HG03432 (cell line): Measurements from ENCODE around the gene KCNAB1.
"Not testable (repeated sequence)": the region's sequence is repeated elsewhere in the genome, so short reads cannot be mapped to it uniquely, and the experiment has no call there.

Experiments used
- ATAC-seq: cut with Tn5 transposase; IDR thresholded peaks from one replicate; pipeline ENCODE4 v1.9.1; 2021; ENCODE audit warnings: mild to moderate bottlenecking, moderate library complexity; ENCODE audit not compliant: unreplicated experiment

KCNAB1 gene

DNA sequence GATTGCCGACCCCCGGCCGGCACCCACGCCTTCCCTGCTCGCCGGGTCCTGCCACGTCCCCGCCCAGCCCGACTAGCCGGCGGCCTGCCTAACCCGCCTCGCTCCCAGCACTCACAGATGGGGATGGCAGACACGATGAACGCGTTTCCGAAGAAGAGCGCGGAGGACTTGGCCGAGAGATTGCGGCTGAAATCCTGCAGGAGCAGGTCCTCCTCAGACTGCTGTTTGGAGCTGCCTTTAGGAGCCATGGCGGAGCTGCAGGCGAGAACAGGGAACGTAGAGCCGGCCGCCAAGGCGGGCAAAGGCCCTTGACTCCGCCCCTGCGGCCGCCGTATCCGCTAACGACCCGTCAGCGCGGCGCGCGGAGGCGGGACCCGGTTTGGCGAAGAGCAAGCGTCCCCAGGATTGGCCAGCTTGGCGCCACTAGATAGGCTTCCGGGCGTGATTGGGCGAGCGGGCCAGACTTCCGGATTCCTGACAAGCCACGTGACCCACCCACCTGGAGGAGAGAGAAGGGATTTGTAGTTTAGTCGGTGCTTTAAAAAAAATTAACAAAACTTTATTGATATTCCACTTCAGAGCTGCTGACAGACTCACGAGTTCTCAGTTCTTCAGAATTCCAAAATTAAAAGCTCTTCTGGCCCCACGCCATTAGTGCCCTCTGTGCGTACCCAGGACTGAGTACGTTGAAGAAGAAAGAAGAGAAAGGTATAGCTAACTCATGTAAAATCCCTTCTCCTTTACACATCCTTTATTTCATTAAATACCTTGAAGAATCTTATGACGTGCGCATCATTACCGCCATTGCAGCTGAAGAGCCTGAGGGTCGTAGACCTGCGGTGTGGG lies 434.7 kb downstream of the KCNAB1 start, which contains the start of gene SSR3:
SSR3 (minus strand) TSS at position 276 of the 846 bp plus-strand sequence; CDS start at position 248, 28 bp downstream.
- ATAC-seq = peak; percentile 100

DNA sequence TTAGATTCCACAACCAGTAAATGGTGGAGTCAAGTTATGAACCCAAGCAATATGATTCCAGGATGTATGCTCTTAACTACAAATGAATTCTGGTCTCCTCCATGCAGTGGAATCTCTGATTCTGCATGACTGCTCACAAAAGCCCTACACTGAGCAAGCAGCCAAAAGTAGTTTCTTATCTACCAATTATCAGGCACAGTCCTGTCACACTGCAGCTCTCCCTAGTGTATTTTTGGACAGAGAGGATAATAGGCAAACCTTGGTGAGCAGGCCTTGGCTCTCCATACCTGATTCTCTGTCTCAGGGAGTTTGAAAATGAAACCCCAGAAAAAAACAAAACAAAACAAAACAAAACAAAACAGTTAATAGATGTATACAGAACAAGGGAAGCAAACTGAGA lies 438.0 kb downstream of the KCNAB1 start:
- ATAC-seq = no peak

DNA sequence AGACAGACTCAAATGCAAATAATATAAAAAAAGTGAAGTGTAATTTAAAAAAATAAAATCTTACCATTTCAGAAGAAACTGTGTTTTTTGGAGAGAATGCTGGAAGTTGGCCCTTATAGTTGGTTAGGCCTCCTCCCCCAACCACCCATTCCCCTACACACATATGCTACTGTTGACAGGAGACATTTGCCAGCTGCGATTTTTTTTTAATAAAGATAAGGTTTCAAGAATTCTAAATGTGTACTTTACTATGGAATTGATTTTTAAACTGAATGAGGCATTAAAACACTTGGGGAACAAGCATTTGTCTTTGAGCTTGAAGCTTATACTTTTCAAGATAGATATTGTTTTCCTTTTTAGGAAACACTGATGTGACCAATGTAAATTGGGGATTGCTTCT lies 438.9 kb downstream of the KCNAB1 start:
- ATAC-seq = no peak

DNA sequence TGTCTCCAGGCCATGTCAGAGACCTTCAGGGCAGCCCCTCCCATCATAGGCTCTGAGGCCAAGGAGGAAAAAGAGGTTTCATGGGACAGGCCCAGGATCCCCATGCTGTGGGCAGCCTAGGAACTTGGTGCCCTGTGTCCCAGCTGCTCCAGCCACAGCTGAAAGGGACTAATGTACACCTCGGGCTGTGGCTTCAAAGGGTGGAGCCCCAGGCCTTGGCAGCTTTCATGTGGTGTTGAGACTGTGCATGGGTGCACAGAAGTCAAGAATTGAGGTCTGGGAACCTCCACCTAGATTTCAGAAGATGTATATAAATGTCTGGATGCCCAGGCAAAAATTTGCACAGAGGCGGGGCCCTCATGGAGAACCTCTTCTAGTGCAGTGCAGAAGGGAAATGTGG lies 441.2 kb downstream of the KCNAB1 start:
- ATAC-seq = peak; percentile 64

DNA sequence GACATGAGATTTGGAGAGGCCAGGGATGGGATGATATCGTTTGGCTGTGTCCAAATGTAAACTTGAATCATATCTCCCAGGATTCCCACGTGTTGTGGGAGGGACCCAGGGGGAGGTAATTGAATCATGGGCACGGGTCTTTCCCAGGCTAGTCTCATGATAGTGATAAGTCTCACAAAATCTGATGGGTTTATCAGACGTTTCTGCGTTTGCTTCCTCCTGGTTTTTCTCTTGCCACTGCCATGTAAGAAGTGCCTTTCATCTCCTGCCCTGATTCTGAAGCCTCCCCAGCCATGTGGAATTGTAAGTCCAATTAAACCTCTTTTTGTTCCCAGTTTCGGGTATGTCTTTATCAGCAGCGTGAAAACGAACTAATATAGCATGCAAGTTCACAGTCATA lies 442.1 kb downstream of the KCNAB1 start:
- ATAC-seq = not testable (repeated sequence)

DNA sequence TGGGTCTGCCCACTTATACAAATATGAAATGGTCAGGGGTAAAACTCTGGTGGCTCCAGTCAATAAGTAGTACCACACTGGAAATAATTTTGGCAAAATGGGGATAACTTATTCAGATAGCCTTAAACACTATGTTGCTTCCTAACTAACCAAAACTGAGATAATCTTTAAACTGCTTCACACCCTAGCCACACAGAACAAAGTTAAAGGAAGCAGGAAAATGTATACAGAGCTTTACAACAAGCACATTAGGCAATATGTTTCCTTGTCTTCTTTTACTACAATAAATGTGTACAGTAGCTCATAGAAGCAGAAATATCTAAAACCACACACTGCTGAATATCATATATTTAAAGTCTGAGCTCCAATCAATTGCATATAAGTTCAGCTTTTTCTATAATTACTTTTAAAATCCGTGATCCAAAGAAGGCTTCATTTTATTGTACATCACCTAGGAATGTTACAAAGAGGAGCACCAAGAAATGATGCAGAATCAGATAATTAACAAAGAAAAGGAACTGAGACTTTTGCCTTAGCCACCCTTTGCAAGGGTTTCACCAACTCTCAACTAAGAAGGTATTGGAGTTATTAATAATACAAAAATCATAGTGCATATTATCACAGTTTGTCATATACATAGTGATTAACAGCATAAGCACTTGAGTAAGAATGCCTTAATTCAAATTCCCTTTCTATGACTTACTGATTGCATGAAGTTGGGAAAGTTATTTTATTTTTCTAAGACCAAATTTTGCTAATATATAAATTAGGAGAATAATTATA lies 443.7 kb downstream of the KCNAB1 start:
- peak; percentile 40 for ATAC-seq

DNA sequence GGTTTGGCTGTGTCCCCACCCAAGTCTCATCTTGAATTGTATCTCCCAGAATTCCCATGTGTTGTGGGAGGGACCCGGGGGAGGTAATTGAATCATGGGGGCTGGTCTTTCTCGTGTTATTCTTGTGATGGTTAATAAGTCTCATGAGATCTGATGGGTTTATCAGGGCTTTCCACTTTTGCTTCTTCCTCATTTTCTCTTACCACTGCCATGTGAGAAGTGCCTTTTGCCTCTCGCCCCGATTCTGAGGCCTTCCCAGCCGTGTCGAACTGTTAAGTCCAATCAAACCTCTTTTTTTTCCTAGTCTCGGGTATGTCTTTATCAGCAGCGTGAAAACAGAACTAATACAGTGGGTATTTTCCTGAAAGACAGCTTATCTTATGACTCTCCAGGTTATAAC lies 448.6 kb downstream of the KCNAB1 start:
- ATAC-seq = not testable (repeated sequence)

DNA sequence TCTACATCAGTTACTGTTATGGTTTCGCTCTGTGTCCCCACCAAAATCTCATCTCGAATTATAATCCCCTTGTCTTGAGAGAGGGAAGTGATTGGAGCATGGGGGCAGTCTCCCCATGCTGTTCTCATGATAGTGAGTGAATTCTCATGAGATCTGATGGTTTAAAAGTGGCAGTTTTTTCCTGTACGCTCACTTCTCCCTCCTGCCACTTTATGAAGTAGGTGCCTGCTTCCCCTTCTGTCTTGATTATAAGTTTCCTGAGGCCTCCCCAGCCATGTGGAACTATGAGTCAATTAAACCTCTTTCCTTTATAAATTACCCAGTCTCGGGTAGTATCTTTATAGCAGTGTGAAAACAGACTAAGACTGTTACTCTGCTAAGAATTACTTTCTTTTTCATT lies 449.5 kb downstream of the KCNAB1 start:
- ATAC-seq = not testable (repeated sequence)

DNA sequence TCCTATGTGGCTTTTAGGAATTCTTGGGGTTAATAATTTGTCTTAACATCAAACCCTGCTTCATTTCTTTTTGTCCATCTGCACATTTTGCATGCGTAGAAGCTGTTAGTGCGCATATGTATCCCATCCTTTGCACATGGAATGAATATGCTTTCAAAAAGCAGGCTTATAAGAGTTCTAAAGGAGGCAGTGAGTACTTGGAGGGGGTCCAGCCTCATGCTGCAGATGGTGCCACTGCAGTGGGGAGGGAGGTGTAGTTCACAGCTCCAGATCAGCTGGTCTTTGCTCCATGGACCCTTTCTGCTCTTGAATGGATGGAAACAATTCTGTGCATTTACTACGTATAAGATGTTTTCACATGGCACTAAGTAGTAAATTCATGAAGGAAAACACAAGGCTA lies 455.3 kb downstream of the KCNAB1 start:
- no peak for ATAC-seq

DNA sequence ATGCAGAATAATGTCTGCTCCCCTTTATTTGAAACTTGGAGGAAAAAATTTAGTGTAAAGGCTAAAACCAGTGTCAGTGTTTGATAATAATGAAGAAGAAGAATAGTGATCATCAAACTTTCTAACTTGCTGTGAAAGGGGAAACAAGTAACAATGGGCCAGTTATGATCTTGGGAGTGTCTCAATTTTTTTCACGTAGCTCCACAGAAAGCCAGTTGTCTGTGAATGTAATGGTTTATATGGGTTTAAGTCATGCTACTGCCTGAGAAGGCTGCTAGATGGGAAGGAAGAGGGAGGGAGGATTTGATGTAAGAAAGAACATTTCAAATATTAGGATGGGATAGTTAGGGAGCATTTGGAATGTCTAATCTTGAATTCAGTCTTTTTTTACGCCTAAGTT lies 455.7 kb downstream of the KCNAB1 start:
- no peak for ATAC-seq

DNA sequence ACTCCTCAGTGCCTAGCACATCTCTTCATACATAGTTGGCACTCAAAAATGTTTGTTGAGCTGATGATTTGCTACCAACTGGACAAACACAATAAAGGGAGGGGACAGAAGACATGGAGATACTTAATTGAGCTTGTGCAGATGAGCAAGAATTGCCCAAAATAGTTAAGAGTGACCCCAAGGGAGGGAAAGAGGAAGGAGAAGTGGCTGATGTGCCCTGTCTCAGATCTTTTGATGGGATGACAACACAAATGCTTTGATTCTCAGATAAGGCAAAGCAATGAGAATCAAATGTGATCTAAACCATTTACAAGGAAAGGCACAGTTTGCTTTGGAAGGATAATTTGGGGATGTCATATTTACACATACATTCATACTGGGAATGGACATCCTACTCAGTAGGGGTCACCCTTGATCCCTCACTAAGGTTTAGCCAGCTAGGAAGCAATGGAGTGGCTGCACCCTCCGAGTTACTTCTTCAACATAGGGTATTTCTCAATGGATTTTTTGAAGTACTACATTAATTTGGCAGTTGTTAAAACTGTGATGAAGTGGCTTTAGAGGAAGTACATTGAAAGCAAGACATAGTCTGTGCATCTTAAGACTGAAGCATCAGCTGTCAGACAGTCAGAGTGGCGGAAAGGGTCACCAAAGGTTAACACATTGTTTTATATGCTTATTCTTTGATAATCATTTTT lies 456.4 kb downstream of the KCNAB1 start:
- no peak for ATAC-seq

DNA sequence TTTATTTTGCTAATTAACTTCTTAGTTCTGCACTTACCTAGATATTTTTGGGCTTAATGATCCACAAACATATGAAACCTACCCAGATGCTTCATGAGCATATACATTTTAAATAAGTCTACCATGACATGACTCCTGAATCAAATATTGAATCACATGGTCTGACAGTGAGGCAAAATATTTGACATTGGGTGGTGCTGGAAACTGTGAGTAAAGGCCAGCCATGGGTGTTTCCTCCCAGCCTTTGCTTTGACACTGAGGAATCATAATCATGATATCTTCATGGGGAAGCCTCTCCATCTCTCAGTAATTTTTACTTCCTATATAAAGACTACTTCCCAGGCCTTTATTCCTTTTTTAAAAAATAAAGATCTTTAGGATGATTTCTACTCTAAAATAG lies 457.4 kb downstream of the KCNAB1 start:
- no peak for ATAC-seq

DNA sequence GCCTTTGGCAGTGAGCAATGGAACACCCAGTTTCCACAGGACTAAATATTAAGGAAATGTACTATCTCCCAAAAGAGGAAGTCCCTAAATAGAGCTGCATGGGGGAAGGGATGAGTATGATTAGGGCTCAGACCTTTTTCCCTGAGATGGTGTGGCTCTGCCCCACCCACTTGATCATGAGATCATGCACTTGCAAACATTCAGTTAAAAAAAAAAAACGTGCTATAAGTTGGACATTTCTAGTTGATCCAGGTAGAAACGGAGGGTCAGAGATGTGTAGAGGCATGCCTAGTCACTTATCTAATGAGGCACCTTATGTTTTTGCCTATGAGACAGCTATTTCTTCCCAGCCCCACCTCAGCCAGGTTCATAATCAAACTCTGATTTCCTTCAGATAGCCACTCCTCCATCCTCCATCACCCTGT lies 459.1 kb downstream of the KCNAB1 start:
- no peak for ATAC-seq

DNA sequence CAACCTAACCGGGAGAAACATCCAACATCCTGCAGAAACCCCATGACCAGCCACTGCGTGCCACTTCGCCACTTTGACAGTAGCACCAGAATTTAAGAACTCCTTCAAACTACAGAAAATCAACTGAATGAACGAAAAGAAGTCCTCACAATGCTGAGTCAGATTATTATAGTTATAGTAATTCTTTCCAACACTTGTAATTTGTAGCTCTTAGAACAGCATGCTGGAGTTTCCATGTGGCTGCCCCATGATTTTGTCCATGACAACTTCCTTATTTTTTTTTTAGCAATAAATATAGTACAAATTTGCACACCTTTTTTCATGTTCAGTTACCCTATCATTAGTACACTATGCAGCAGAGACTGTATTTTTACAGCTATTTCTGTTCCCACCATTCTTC lies 460.7 kb downstream of the KCNAB1 start:
- no peak for ATAC-seq

DNA sequence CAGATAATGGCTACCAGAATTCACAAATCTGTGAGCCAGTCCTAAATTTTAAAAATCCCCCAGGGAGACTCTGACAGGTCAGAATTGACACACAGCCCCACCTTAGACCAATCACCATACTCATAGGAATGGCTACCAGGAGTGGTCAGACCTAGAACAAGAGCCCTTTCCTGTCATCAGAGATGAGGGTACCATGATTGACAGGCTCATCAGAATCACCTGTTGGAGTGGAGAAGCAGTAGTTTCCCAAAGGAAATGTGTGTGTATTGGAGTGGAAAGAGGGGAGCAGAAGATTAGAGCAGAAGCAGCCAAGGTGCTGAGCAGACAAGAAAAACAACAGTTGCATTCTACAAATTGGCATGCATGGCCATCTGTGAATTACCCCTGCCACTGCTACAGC lies 461.6 kb downstream of the KCNAB1 start:
- peak; percentile 11 for ATAC-seq

DNA sequence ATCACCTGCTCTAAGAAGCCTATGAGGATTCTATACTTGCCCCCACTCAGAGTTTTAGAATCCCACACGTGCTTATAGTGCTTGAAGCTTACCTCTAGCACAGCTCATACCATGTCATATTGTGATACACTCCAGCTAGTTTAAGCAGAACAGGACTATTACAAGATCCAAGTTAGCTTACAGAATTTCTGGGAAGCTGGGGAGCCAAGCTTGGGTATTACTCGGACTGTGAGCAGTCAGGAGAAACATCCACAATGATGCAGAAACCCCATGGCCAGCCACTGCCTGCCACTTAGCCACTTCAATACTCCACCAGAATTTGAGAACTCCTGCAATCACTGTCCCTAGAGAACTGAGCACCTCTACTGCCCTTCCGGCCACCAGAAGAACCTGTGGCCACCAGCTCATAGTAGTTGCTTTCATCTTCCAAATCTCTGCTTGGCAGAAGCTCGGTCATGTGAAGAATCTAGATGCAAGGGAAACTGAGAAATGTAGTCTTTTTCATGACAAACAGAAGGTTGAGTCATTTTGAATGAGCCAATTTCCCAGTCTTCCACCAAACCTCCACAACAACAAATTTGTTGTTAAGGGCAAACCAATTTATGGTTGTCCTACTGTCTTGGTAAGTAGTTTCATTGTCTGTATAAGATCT lies 462.3 kb downstream of the KCNAB1 start:
- ATAC-seq = peak; percentile 86

DNA sequence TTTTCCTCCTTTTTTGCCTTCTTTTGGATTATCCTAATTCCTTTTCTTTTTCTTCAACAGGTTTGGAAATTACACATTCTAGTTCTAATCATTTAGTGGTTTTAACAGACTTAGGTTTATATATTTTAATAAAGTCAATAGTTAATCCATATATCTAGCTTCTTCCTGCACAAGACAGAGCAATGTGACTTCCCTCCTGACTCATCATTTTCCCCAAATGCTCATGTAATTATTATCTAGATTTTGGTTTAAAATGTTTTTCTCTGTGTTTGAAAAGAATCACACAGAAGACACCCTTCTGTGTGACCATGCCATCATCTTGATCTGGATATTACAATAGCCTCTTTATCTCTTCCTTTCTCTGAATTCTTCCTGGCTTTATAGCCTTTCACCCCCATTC lies 463.1 kb downstream of the KCNAB1 start:
- no peak for ATAC-seq

DNA sequence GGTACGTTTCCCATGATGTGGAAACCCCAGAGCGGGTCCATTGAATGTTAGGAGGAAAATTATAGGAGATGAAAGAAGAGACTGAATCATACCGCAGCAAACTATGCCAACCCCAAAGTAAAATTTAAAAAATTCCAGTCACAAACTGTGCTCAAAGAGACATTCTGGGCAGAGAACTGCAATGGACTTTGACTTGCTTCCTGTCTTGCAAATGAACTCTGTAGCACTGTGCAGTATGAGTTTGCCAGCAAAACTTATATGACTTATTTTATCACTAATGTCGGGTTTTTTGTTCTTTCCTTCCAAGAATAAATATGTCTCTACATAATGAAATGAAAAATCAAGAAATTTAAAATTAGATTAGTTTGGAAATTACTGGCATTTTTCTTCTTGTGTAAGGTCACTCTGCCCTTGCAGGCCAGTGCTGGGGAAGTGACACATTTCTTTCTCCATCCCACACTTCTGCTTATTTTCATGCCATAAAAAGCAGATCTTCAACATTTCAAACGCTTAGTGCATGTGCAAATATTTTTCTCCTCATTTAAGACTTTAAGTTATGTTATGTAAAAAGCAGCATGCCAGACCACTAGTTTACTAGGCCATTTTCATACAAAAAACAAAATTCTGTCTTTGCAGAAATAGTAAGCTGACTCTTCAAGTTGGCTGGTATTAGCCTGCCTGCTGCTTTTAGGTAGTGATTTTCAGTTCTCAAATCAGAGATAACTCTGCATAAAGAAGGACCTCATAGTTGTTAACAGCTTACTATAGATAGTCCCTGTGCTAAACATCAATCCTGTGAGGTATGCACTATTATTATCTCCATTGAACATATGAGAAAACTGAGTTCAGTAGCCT lies 466.8 kb downstream of the KCNAB1 start:
- peak; percentile 57 for ATAC-seq

DNA sequence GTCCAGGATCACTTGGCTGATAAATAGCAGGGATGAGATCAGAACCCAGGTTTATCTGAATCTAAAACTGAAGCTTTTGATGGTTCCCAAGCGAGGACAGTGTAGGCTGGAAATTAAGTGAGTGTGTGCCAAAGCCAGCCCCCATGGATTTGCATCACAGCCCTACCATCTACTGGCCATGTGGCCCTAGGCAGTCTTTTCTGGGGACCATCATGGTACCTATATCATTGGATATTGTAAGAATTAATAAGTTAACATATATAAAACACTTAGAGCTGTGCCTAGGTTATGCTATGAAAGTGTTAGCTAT lies 467.3 kb downstream of the KCNAB1 start:
- ATAC-seq = peak; percentile 7
